A549 (cell line): ENCODE results near the gene AQP12B.

ENCODE experiments used
- CEBPB ChIP-seq, 2 experiments: fragments of >200 bp in 1 of 2; sonication (Bioruptor Twin) in 1 of 2; formaldehyde crosslinking in 1 of 2; IDR thresholded peaks; 2 replicates each; pipeline ENCODE4 v1.6.1; 2012 to 2016
- EP300 ChIP-seq, 2 experiments: fragments of >200 bp; sonication (Bioruptor Twin); formaldehyde crosslinking; IDR thresholded peaks; 2 replicates in 1 of 2; 3 replicates in 1 of 2; pipeline ENCODE4 v1.6.1; 2016 to 2017
- KDM1A ChIP-seq: fragments of 200-600 bp; sonication (generic); IDR thresholded peaks from 2 replicates; pipeline ENCODE4 v1.6.1; 2016; ENCODE audit warnings: low read depth, mild to moderate bottlenecking
- POLR2A ChIP-seq: IDR thresholded peaks from 2 replicates; pipeline ENCODE4 v1.6.1; 2012; ENCODE audit warnings: mild to moderate bottlenecking, low read length
- POLR2AphosphoS2 ChIP-seq: conservative IDR thresholded peaks from 2 replicates; pipeline ENCODE4 v1.6.1; 2012; ENCODE audit warnings: low read length, improper control_type of control experiment, inconsistent platforms
- RCOR1 ChIP-seq: fragments of 150-350 bp; IDR thresholded peaks from 2 replicates; pipeline ENCODE4 v1.6.1; 2014; ENCODE audit warnings: antibody characterized with exemption, low read length, low read depth
- REST ChIP-seq: fragments of 200-600 bp; sonication (generic); IDR thresholded peaks from 2 replicates; pipeline ENCODE4 v1.6.1; 2016; ENCODE audit warnings: antibody characterized with exemption, mild to moderate bottlenecking, moderate library complexity
- ZC3H11A ChIP-seq: fragments of 450-650 bp; IDR thresholded peaks from 2 replicates; pipeline ENCODE4 v1.6.1; 2014; ENCODE audit warnings: antibody characterized with exemption, mild to moderate bottlenecking
- TF ChIP-seq, protein P1 (sequence below): IDR thresholded peaks from 2 replicates; pipeline ENCODE4 v1.6.1; 2012
- TF ChIP-seq, protein P2 (sequence below): fragments of >200 bp; sonication (Bioruptor Twin); formaldehyde crosslinking; IDR thresholded peaks from 3 replicates; pipeline ENCODE4 v1.5.1; 2016
- TF ChIP-seq, protein P3 (sequence below): IDR thresholded peaks from 2 replicates; pipeline ENCODE4 v1.6.1; 2012; ENCODE audit warnings: low read depth, borderline replicate concordance

GRCh38 chr2:240685771-240686371 lies 3.2 kb upstream of the AQP12B start:
- TF ChIP-seq, protein P1, sequence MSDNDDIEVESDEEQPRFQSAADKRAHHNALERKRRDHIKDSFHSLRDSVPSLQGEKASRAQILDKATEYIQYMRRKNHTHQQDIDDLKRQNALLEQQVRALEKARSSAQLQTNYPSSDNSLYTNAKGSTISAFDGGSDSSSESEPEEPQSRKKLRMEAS: no peak
- TF ChIP-seq RCOR1 (no peak), EP300 (IDR thresholded peaks at IDR 0.05) (no peak), ZC3H11A (no peak), POLR2AphosphoS2 (no peak), CEBPB (IDR thresholded peaks at IDR 0.05) (no peak), KDM1A (no peak), REST (no peak), POLR2A (no peak)
- TF ChIP-seq, protein P2, sequence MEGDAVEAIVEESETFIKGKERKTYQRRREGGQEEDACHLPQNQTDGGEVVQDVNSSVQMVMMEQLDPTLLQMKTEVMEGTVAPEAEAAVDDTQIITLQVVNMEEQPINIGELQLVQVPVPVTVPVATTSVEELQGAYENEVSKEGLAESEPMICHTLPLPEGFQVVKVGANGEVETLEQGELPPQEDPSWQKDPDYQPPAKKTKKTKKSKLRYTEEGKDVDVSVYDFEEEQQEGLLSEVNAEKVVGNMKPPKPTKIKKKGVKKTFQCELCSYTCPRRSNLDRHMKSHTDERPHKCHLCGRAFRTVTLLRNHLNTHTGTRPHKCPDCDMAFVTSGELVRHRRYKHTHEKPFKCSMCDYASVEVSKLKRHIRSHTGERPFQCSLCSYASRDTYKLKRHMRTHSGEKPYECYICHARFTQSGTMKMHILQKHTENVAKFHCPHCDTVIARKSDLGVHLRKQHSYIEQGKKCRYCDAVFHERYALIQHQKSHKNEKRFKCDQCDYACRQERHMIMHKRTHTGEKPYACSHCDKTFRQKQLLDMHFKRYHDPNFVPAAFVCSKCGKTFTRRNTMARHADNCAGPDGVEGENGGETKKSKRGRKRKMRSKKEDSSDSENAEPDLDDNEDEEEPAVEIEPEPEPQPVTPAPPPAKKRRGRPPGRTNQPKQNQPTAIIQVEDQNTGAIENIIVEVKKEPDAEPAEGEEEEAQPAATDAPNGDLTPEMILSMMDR: no peak
- TF ChIP-seq, protein P3, sequence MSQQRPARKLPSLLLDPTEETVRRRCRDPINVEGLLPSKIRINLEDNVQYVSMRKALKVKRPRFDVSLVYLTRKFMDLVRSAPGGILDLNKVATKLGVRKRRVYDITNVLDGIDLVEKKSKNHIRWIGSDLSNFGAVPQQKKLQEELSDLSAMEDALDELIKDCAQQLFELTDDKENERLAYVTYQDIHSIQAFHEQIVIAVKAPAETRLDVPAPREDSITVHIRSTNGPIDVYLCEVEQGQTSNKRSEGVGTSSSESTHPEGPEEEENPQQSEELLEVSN: no peak
